ENCODE measurements around the gene JAZF1. TPM values are rescaled to one million over a fixed set of nuclear protein-coding genes. Genes with fewer than 3 reads are reported as not detected.

The JAZF1 gene
- total and polyA plus RNA-seq, 3 donors from 2014 or later = 38.5 to 51.0 (median 46.4) TPM

- H3K27me3 ChIP-seq = no peaks in the 10 kb centered on the region
- TF ChIP-seq, protein P1, sequence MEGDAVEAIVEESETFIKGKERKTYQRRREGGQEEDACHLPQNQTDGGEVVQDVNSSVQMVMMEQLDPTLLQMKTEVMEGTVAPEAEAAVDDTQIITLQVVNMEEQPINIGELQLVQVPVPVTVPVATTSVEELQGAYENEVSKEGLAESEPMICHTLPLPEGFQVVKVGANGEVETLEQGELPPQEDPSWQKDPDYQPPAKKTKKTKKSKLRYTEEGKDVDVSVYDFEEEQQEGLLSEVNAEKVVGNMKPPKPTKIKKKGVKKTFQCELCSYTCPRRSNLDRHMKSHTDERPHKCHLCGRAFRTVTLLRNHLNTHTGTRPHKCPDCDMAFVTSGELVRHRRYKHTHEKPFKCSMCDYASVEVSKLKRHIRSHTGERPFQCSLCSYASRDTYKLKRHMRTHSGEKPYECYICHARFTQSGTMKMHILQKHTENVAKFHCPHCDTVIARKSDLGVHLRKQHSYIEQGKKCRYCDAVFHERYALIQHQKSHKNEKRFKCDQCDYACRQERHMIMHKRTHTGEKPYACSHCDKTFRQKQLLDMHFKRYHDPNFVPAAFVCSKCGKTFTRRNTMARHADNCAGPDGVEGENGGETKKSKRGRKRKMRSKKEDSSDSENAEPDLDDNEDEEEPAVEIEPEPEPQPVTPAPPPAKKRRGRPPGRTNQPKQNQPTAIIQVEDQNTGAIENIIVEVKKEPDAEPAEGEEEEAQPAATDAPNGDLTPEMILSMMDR (IDR thresholded peaks at IDR 0.05) = no peak
- TF ChIP-seq POLR2A (IDR thresholded peaks at IDR 0.05) = no peak
- DNase-seq = no peak
- no peak overlapping the region for H3K4me3 ChIP-seq
- no peak overlapping the region for H3K27ac ChIP-seq
- 66 to 68% methylated on average over 2 of the region's 2 CpGs for WGBS, 2 donors
- no peaks in the 10 kb centered on the region for H3K36me3 ChIP-seq (ENCODE audit: low read depth, missing control alignments)
- no peaks in the 10 kb centered on the region for H3K9me3 ChIP-seq
- intact Hi-C loops (cut with DNase I; ENCODE audit: low total_unique reads) = no loop called here
- H3K4me1 ChIP-seq = peaks cover 17% of the 10 kb centered on the region
Measured at GRCh38 chr7:27994639-27995038, 186.0 kb downstream of the JAZF1 start.

GRCh38 chr7:27992755-27993493 lies 187.7 kb downstream of the JAZF1 start:
- H3K27me3 ChIP-seq = no peaks in the 10 kb centered on the region
- intact Hi-C loops (cut with DNase I; ENCODE audit: low total_unique reads) = no loop called here
- TF ChIP-seq POLR2A (IDR thresholded peaks at IDR 0.05) = no peak
- TF ChIP-seq, protein P1 (IDR thresholded peaks at IDR 0.05) = no peak
- no peaks in the 10 kb centered on the region for H3K36me3 ChIP-seq (ENCODE audit: low read depth, missing control alignments)
- H3K4me3 ChIP-seq = no peak overlapping the region
- WGBS, 2 donors = 34 to 38% methylated on average over 8 of the region's 8 CpGs
- peaks cover 17% of the 10 kb centered on the region for H3K4me1 ChIP-seq
- peak; percentile 71 for DNase-seq
- H3K27ac ChIP-seq = no peak overlapping the region
- no peaks in the 10 kb centered on the region for H3K9me3 ChIP-seq

DNA sequence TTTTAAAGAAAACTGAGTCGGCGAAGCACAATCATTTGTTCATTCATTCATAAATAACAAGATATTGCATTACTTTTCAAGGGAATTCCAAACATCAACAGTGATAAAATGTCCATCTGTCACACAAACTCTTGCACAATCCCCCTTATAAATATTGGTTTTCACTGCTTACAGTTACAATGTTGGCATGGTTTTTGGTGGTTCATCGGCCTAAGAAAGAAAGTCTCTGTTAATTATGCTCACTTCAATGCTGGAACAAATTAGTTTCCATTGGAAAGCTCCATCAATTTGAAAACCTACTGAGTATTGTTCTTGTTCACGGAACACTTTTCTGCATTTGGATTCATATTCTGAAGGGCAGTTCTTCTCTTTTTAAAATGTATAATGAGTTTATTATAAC lies 188.5 kb downstream of the JAZF1 start:
- H3K4me3 ChIP-seq = no peak overlapping the region
- no peaks in the 10 kb centered on the region for H3K9me3 ChIP-seq
- no peak overlapping the region for H3K27ac ChIP-seq
- peaks cover 17% of the 10 kb centered on the region for H3K4me1 ChIP-seq
- no peaks in the 10 kb centered on the region for H3K36me3 ChIP-seq (ENCODE audit: low read depth, missing control alignments)
- no peak for DNase-seq
- 65 to 73% methylated on average over 4 of the region's 4 CpGs for WGBS, 2 donors
- TF ChIP-seq POLR2A (IDR thresholded peaks at IDR 0.05) = no peak
- TF ChIP-seq, protein P1 (IDR thresholded peaks at IDR 0.05) = no peak
- no peaks in the 10 kb centered on the region for H3K27me3 ChIP-seq
- intact Hi-C loops (cut with DNase I; ENCODE audit: low total_unique reads) = no loop called here

- Histone ChIP-seq H3K9me3 (no peaks in the 10 kb centered on the region), H3K27ac (no peak overlapping the region), H3K27me3 (no peaks in the 10 kb centered on the region), H3K4me3 (no peak overlapping the region), H3K36me3 (ENCODE audit: low read depth, missing control alignments) (no peaks in the 10 kb centered on the region), H3K4me1 (peaks cover 17% of the 10 kb centered on the region)
- intact Hi-C loops (cut with DNase I; ENCODE audit: low total_unique reads) = no loop called here
- DNase-seq = no peak
- TF ChIP-seq, protein P1 (IDR thresholded peaks at IDR 0.05) = no peak
- no peak for TF ChIP-seq POLR2A (IDR thresholded peaks at IDR 0.05)
Measured at GRCh38 chr7:27991006-27991528, 189.5 kb downstream of the JAZF1 start.

GRCh38 chr7:27976531-27976930 lies 204.1 kb downstream of the JAZF1 start:
- TF ChIP-seq, protein P1 (IDR thresholded peaks at IDR 0.05) = no peak
- TF ChIP-seq POLR2A (IDR thresholded peaks at IDR 0.05) = no peak
- 68 to 74% methylated on average over 1 of the region's 1 CpG for WGBS, 2 donors
- H3K36me3 ChIP-seq (ENCODE audit: low read depth, missing control alignments) = no peaks in the 10 kb centered on the region
- intact Hi-C loops (cut with DNase I; ENCODE audit: low total_unique reads) = no loop called here
- no peak overlapping the region for H3K27ac ChIP-seq
- no peak for DNase-seq
- H3K4me3 ChIP-seq = no peak overlapping the region
- no peaks in the 10 kb centered on the region for H3K4me1 ChIP-seq
- H3K27me3 ChIP-seq = no peaks in the 10 kb centered on the region
- H3K9me3 ChIP-seq = no peaks in the 10 kb centered on the region

Measured in testis (tissue), 3 donors.